Osteoblast (primary cell): Measurements from ENCODE around the gene IFT122. TPM values are rescaled to one million over a fixed set of nuclear protein-coding genes. Genes with fewer than 3 reads are reported as not detected.

ENCODE experiments used
- DNase-seq: peaks from one replicate; pipeline ENCODE4 v3.0.0; 2011; ENCODE audit warnings: low spot score, mixed read lengths; ENCODE audit not compliant: insufficient read length; ENCODE audit errors: missing footprints
- H2AFZ ChIP-seq: 2 replicates; pipeline ENCODE4 v1.6.0; 2011; ENCODE audit warnings: mild to moderate bottlenecking, low read length
- H3K27ac ChIP-seq: 2 replicates; pipeline ENCODE4 v1.5.1; 2011; ENCODE audit warnings: mild to moderate bottlenecking, low read depth, low read length, moderate library complexity
- H3K27me3 ChIP-seq: 2 replicates; pipeline ENCODE4 v1.6.0; 2012; ENCODE audit warnings: mild to moderate bottlenecking, control low read depth, inconsistent platforms, low read length, moderate library complexity; ENCODE audit not compliant: insufficient read depth
- H3K36me3 ChIP-seq: 2 replicates; pipeline ENCODE4 v1.5.1; 2011; ENCODE audit warnings: mild to moderate bottlenecking, low read length, control low read depth, moderate library complexity; ENCODE audit not compliant: insufficient read depth
- H3K4me1 ChIP-seq: 2 replicates; pipeline ENCODE4 v1.5.1; 2011; ENCODE audit warnings: mild to moderate bottlenecking, low read length, control low read depth, moderate library complexity; ENCODE audit not compliant: insufficient read depth
- H3K4me2 ChIP-seq: 2 replicates; pipeline ENCODE4 v1.6.0; 2011; ENCODE audit warnings: mild to moderate bottlenecking, low read length; ENCODE audit not compliant: insufficient read depth
- H3K4me3 ChIP-seq: fragments of 200-600 bp; sonication (generic); 3 replicates; pipeline ENCODE4 v1.5.1; 2012; ENCODE audit warnings: mild to moderate bottlenecking, low read length, inconsistent platforms; ENCODE audit not compliant: insufficient read depth
- H3K79me2 ChIP-seq: 2 replicates; pipeline ENCODE4 v1.6.0; 2012; ENCODE audit warnings: mild to moderate bottlenecking, low read length, control low read depth, inconsistent platforms; ENCODE audit not compliant: insufficient read depth
- H3K9me3 ChIP-seq: 2 replicates; pipeline ENCODE4 v1.5.1; 2011; ENCODE audit warnings: low read depth, low read length, control low read depth
- H4K20me1 ChIP-seq: 2 replicates; pipeline ENCODE4 v1.6.0; 2012; ENCODE audit warnings: mild to moderate bottlenecking, low read length, control low read depth; ENCODE audit not compliant: insufficient read depth
- total RNA-seq: library from RNA; depleted of rRNA; stranded (reverse); fragments of >200 nt; gene quantifications from 2 replicates; pipeline ENCODE4 v1.2.3, GENCODE V29; 2012
- TF ChIP-seq, protein P1 (sequence below): IDR thresholded peaks from 2 replicates; pipeline ENCODE4 v1.5.1; 2011; ENCODE audit warnings: mild to moderate bottlenecking, low read depth, low read length, moderate library complexity; ENCODE audit errors: extremely low read depth

IFT122 gene
- total RNA-seq, 1 donor: 30.4 TPM

DNA sequence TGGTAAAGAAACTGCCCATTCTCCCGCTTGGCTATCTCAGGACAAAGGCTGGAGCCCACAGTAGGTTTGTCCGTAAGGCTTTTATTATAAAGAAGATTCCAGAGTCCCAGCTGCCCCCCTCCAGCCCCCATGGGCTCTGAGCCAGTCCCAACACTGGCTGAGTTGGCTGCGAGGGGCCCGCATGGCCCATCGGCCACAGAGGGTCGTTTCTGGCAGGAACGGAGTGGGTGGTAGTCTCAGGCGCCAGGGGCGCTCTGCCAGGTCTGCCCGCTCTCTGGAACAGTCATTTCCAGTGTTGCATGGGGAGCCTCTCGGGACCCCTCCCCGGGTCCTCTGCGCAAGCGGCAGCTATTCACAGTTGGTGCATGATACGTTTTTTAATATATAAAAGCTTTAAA, 115.1 kb downstream of the IFT122 start:
- H3K36me3 ChIP-seq: peaks cover 43% of the 10 kb centered on the region
- H3K27me3 ChIP-seq: no peaks in the 10 kb centered on the region
- H3K79me2 ChIP-seq: peaks cover 3% of the 10 kb centered on the region
- TF ChIP-seq, protein P1, sequence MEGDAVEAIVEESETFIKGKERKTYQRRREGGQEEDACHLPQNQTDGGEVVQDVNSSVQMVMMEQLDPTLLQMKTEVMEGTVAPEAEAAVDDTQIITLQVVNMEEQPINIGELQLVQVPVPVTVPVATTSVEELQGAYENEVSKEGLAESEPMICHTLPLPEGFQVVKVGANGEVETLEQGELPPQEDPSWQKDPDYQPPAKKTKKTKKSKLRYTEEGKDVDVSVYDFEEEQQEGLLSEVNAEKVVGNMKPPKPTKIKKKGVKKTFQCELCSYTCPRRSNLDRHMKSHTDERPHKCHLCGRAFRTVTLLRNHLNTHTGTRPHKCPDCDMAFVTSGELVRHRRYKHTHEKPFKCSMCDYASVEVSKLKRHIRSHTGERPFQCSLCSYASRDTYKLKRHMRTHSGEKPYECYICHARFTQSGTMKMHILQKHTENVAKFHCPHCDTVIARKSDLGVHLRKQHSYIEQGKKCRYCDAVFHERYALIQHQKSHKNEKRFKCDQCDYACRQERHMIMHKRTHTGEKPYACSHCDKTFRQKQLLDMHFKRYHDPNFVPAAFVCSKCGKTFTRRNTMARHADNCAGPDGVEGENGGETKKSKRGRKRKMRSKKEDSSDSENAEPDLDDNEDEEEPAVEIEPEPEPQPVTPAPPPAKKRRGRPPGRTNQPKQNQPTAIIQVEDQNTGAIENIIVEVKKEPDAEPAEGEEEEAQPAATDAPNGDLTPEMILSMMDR: no peak
- no peaks in the 10 kb centered on the region for H3K9me3 ChIP-seq
- H3K4me1 ChIP-seq: peaks cover 21% of the 10 kb centered on the region
- no peaks in the 10 kb centered on the region for H4K20me1 ChIP-seq
- H3K27ac ChIP-seq: no peak overlapping the region
- H3K4me3 ChIP-seq: no peak overlapping the region
- no peak overlapping the region for H3K4me2 ChIP-seq
- no peak for DNase-seq
- H2AFZ ChIP-seq: no peak overlapping the region

DNA sequence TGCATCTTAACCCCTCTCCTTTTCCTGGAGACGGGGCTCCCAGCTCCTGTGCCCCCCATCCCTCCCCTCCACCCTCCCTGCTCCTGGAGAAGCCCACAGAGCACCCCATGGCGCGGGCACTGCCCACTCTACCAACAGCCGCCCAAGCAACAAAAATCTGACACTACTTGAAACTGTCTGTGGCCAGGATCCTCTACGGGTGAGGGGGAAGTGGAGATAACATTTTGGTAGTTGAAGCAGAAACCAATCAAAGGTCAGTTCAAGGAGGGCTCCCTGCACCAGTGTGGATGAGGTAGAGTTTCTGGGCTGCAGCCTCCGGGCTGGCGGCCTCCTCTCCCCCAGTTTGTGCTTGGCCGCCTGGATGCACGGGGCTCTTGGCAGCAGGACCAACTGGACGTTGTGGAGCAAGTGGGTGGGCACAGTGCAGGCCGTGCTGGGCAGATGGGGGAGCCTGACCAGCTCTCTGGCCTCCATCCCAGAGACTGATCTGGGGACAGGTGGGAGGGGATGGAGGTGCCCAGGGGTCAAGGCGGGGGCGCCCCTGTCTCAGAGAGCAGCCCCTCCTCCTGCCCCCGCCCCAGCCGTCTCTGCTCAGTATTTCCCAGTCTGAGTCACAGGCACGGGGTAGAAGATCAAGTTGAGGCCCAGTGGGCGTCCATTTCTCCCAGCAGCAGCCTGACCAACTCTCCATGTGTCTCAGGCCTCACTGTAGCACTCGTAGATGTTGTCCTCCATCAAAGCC, 115.8 kb downstream of the IFT122 start:
- no peaks in the 10 kb centered on the region for H3K9me3 ChIP-seq
- H2AFZ ChIP-seq: no peak overlapping the region
- no peaks in the 10 kb centered on the region for H3K27me3 ChIP-seq
- peaks cover 45% of the 10 kb centered on the region for H3K36me3 ChIP-seq
- no peak overlapping the region for H3K4me3 ChIP-seq
- no peaks in the 10 kb centered on the region for H4K20me1 ChIP-seq
- DNase-seq: no peak
- H3K4me1 ChIP-seq: peaks cover 27% of the 10 kb centered on the region
- peaks cover 3% of the 10 kb centered on the region for H3K79me2 ChIP-seq
- TF ChIP-seq, protein P1: no peak
- no peak overlapping the region for H3K27ac ChIP-seq
- no peak overlapping the region for H3K4me2 ChIP-seq

DNA sequence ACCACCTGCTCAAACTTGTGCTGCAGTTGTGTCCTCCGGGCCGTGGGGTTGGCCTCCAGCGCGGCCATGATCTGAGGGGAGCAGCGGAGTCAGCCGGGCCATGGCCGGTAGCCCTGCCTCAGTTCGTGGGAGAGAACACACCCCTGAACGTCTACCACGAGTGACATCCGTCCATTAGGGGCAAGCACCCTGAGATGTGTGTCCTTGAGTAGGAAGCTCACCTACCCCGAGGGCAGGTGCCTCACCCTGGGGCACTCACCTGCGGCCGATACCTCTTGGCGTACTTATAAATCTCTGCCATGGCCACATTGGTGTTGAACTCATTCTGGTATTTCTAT, 116.3 kb downstream of the IFT122 start:
- H4K20me1 ChIP-seq: no peaks in the 10 kb centered on the region
- DNase-seq: no peak
- no peak overlapping the region for H3K4me2 ChIP-seq
- no peak overlapping the region for H3K27ac ChIP-seq
- TF ChIP-seq, protein P1: no peak
- no peak overlapping the region for H3K4me3 ChIP-seq
- H3K79me2 ChIP-seq: peaks cover 3% of the 10 kb centered on the region
- H2AFZ ChIP-seq: no peak overlapping the region
- no peaks in the 10 kb centered on the region for H3K27me3 ChIP-seq
- H3K4me1 ChIP-seq: peaks cover 33% of the 10 kb centered on the region
- H3K36me3 ChIP-seq: peaks cover 45% of the 10 kb centered on the region
- no peaks in the 10 kb centered on the region for H3K9me3 ChIP-seq

DNA sequence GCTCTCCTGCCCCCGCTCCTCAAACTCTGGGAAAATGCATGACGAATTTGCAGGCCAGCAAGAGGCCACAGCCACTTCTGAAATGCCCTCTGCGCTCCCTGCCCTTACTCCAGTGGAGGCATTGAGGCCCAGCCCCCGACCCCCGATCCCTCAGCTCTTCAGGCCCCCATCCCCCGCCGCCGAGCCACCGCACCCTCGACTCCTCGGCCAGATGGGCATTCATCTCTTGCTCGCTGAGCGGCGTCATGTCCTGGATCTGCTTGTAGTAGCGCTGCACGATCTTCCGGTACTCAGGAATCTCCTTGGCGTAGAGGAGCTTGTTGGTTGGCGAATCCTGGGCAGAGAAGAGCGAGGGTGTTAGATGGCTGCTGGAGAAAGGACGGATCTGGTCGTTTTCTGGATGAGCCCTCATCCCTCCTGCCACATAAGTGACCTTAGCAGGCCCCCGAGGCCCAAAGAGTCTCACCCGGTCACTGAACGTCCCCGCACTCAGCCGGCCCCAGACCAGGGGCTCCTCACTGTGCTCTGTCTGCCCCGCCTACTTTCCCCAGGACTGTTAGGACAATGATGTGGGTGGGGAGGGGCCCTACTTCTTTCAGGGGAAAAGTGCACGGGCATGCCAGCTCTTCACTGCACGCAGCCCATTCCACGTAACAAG, 117.0 kb downstream of the IFT122 start:
- peaks cover 47% of the 10 kb centered on the region for H3K36me3 ChIP-seq
- H3K4me2 ChIP-seq: no peak overlapping the region
- H2AFZ ChIP-seq: no peak overlapping the region
- TF ChIP-seq, protein P1: no peak
- H3K79me2 ChIP-seq: peaks cover 3% of the 10 kb centered on the region
- peaks cover 35% of the 10 kb centered on the region for H3K4me1 ChIP-seq
- H4K20me1 ChIP-seq: no peaks in the 10 kb centered on the region
- no peak overlapping the region for H3K4me3 ChIP-seq
- H3K27me3 ChIP-seq: no peaks in the 10 kb centered on the region
- DNase-seq: no peak
- no peaks in the 10 kb centered on the region for H3K9me3 ChIP-seq
- H3K27ac ChIP-seq: no peak overlapping the region
